Naive B cell (primary cell): ENCODE data around the gene DIP2C. TPM values are rescaled to one million over a fixed set of nuclear protein-coding genes. Genes with fewer than 3 reads are reported as not detected.
A peak's percentile ranks its signal among the peaks of the same experiment; 100 is the strongest.
"Not testable (repeated sequence)": the region's sequence is repeated elsewhere in the genome, so short reads cannot be mapped to it uniquely, and the experiment has no call there.

ENCODE experiments used
- ATAC-seq, 2 donors: fragments of 150-1000 bp; cut with Tn5 transposase; 2 replicates each; pipeline ENCODE4 v1.10.0; 2021; ENCODE audit warnings: low read depth in 2 of 2, mild to moderate bottlenecking in 2 of 2, moderate library complexity in 2 of 2
- DNase-seq: peaks from one replicate; pipeline ENCODE4 v3.0.0; 2022
- H3K27ac Mint-ChIP-seq, 6 donors: one replicate each; pipeline ENCODE4 v1.8.0; 2020 to 2022; ENCODE audit warnings: mild to moderate bottlenecking in 6 of 6, mixed read lengths in 6 of 6, moderate library complexity in 5 of 6, inconsistent platforms in 2 of 6
- H3K27me3 Mint-ChIP-seq, 3 donors: one replicate each; pipeline ENCODE4 v1.8.0; 2021 to 2022; ENCODE audit warnings: mixed read lengths in 3 of 3, mild to moderate bottlenecking in 1 of 3
- H3K36me3 Mint-ChIP-seq, 2 donors: one replicate each; pipeline ENCODE4 v1.8.0; 2020 to 2022; ENCODE audit warnings: mixed read lengths in 2 of 2, inconsistent platforms in 1 of 2, mild to moderate bottlenecking in 1 of 2
- H3K4me1 Mint-ChIP-seq, 3 donors: one replicate each; pipeline ENCODE4 v1.8.0; 2020 to 2022; ENCODE audit warnings: mixed read lengths in 3 of 3, inconsistent platforms in 1 of 3, mild to moderate bottlenecking in 1 of 3, moderate library complexity in 1 of 3
- H3K4me3 Mint-ChIP-seq, 8 donors: one replicate each; pipeline ENCODE4 v1.8.0; 2020 to 2022; ENCODE audit warnings: mild to moderate bottlenecking in 8 of 8, mixed read lengths in 8 of 8, moderate library complexity in 8 of 8, inconsistent platforms in 2 of 8
- H3K9me3 Mint-ChIP-seq, 7 donors: one replicate each; pipeline ENCODE4 v1.8.0; 2020 to 2022; ENCODE audit warnings: mixed read lengths in 7 of 7, mild to moderate bottlenecking in 5 of 7, inconsistent platforms in 2 of 7, moderate library complexity in 1 of 7
- polyA plus RNA-seq, 6 donors: library from polyadenylated mRNA; unstranded; fragments of 300-500 nt; fragmentation: Illumina TruSeq; gene quantifications; one replicate each; pipeline ENCODE4 v1.2.3, GENCODE V29; 2021; ENCODE audit warnings: low read depth in 6 of 6

The DIP2C gene
- polyA plus RNA-seq, 6 donors from 2014 or later = 0.36 to 1.7 (median 0.78) TPM; not detected in 1

GRCh38 chr10:265816-266588 is 423.5 kb downstream of the DIP2C start:
- ATAC-seq, DNase-seq, H3K36me3 Mint-ChIP-seq, H3K27me3 Mint-ChIP-seq, H3K9me3 Mint-ChIP-seq, H3K27ac Mint-ChIP-seq, H3K4me3 Mint-ChIP-seq: not testable (repeated sequence)
- peaks cover 6 to 13% (median 9%) of the 10 kb centered on the region in 3 donors for H3K4me1 Mint-ChIP-seq

GRCh38 chr10:265074-265440 is 424.4 kb downstream of the DIP2C start:
- not testable (repeated sequence) for H3K9me3 Mint-ChIP-seq, ATAC-seq, H3K36me3 Mint-ChIP-seq, DNase-seq, H3K4me3 Mint-ChIP-seq, H3K27me3 Mint-ChIP-seq, H3K27ac Mint-ChIP-seq
- peaks cover 10 to 20% (median 14%) of the 10 kb centered on the region in 3 donors for H3K4me1 Mint-ChIP-seq

- H3K27me3 Mint-ChIP-seq, H3K9me3 Mint-ChIP-seq, DNase-seq, H3K27ac Mint-ChIP-seq, H3K36me3 Mint-ChIP-seq, ATAC-seq: not testable (repeated sequence)
- Mint-ChIP-seq H3K4me3 (peak overlapping the region in 1 of 8 donors; percentile 26), H3K4me1 (peaks cover 10 to 24% (median 14%) of the 10 kb centered on the region in 3 donors)
These were observed 425.1 kb downstream of the DIP2C start for GRCh38 chr10:264160-265073.

- peak; percentile 78 to 79 for ATAC-seq
- Mint-ChIP-seq H3K4me1 (peaks cover 14 to 26% (median 16%) of the 10 kb centered on the region in 3 donors), H3K4me3 (peak overlapping the region; percentile 46 to 89 (median 78)), H3K9me3 (peaks cover 0 to 2% (median 0%) of the 10 kb centered on the region in 7 donors), H3K36me3 (no peaks in the 10 kb centered on the region), H3K27me3 (no peaks in the 10 kb centered on the region), H3K27ac (peak overlapping the region; percentile 91 to 96 (median 93))
- DNase-seq = peak; percentile 34
These were observed 428.5 kb downstream of the DIP2C start for GRCh38 chr10:260819-261429.

GRCh38 chr10:251982-252582 is 437.4 kb downstream of the DIP2C start:
- Mint-ChIP-seq H3K27ac (peak overlapping the region in 1 of 6 donors; percentile 27), H3K4me3 (no peak overlapping the region), H3K4me1 (no peaks in the 10 kb centered on the region), H3K9me3 (no peaks in the 10 kb centered on the region), H3K27me3 (no peaks in the 10 kb centered on the region), H3K36me3 (peaks cover 34 to 42% of the 10 kb centered on the region in 2 donors)
- ATAC-seq = no peak
- DNase-seq = no peak

GRCh38 chr10:248307-248706 is 441.2 kb downstream of the DIP2C start:
- H3K27me3 Mint-ChIP-seq = no peaks in the 10 kb centered on the region
- peaks cover 36 to 49% of the 10 kb centered on the region in 2 donors for H3K36me3 Mint-ChIP-seq
- DNase-seq = no peak
- H3K4me1 Mint-ChIP-seq = no peaks in the 10 kb centered on the region
- no peak for ATAC-seq
- no peak overlapping the region for H3K4me3 Mint-ChIP-seq
- H3K27ac Mint-ChIP-seq = no peak overlapping the region
- no peaks in the 10 kb centered on the region for H3K9me3 Mint-ChIP-seq

- Mint-ChIP-seq H3K27ac (no peak overlapping the region), H3K27me3 (no peaks in the 10 kb centered on the region), H3K36me3 (peaks cover 36 to 49% of the 10 kb centered on the region in 2 donors), H3K9me3 (no peaks in the 10 kb centered on the region), H3K4me3 (no peak overlapping the region), H3K4me1 (no peaks in the 10 kb centered on the region)
- ATAC-seq = no peak
- DNase-seq = no peak
These were observed 442.0 kb downstream of the DIP2C start for GRCh38 chr10:247480-247879.

- Mint-ChIP-seq H3K27ac (peak overlapping the region in 2 of 6 donors; percentile 49 to 81), H3K27me3 (no peaks in the 10 kb centered on the region), H3K9me3 (no peaks in the 10 kb centered on the region), H3K4me3 (no peak overlapping the region), H3K4me1 (no peaks in the 10 kb centered on the region), H3K36me3 (peaks cover 36 to 41% of the 10 kb centered on the region in 2 donors)
- DNase-seq (no peak), ATAC-seq (no peak)
These were observed 443.0 kb downstream of the DIP2C start for GRCh38 chr10:246431-246830.

GRCh38 chr10:244227-244626 is 445.2 kb downstream of the DIP2C start:
- no peak for ATAC-seq
- Mint-ChIP-seq H3K4me1 (no peaks in the 10 kb centered on the region), H3K4me3 (no peak overlapping the region), H3K27ac (no peak overlapping the region), H3K9me3 (no peaks in the 10 kb centered on the region), H3K36me3 (peaks cover 27 to 28% of the 10 kb centered on the region in 2 donors), H3K27me3 (no peaks in the 10 kb centered on the region)
- DNase-seq = no peak

- no peak for DNase-seq
- Mint-ChIP-seq H3K36me3 (peaks cover 8 to 10% of the 10 kb centered on the region in 2 donors), H3K9me3 (no peaks in the 10 kb centered on the region), H3K27me3 (no peaks in the 10 kb centered on the region), H3K4me3 (no peak overlapping the region), H3K4me1 (no peaks in the 10 kb centered on the region), H3K27ac (no peak overlapping the region)
- ATAC-seq = no peak
These were observed 447.4 kb downstream of the DIP2C start for GRCh38 chr10:241966-242643.

GRCh38 chr10:241451-241850 is 448.0 kb downstream of the DIP2C start:
- ATAC-seq = no peak
- H3K36me3 Mint-ChIP-seq = peaks cover 1 to 9% of the 10 kb centered on the region in 2 donors

GRCh38 chr10:239109-239508 is 450.4 kb downstream of the DIP2C start:
- Mint-ChIP-seq H3K9me3 (no peaks in the 10 kb centered on the region), H3K27ac (no peak overlapping the region), H3K4me3 (no peak overlapping the region), H3K36me3 (peaks cover 0 to 8% of the 10 kb centered on the region in 2 donors), H3K4me1 (no peaks in the 10 kb centered on the region), H3K27me3 (no peaks in the 10 kb centered on the region)
- ATAC-seq (no peak), DNase-seq (no peak)

More at GRCh38 chr10:241451-241850, 448.0 kb downstream of the DIP2C start:
- no peaks in the 10 kb centered on the region for H3K9me3 Mint-ChIP-seq
- no peak for DNase-seq
- no peak overlapping the region for H3K27ac Mint-ChIP-seq
- H3K27me3 Mint-ChIP-seq = no peaks in the 10 kb centered on the region
- H3K4me3 Mint-ChIP-seq = no peak overlapping the region
- H3K4me1 Mint-ChIP-seq = no peaks in the 10 kb centered on the region

GRCh38 chr10:235915-236314 is 453.6 kb downstream of the DIP2C start:
- peaks cover 0 to 6% (median 4%) of the 10 kb centered on the region in 3 donors for H3K4me1 Mint-ChIP-seq
- no peak overlapping the region for H3K4me3 Mint-ChIP-seq
- H3K27me3 Mint-ChIP-seq = no peaks in the 10 kb centered on the region
- ATAC-seq (no peak), DNase-seq (no peak)
- H3K9me3 Mint-ChIP-seq = no peaks in the 10 kb centered on the region
- H3K36me3 Mint-ChIP-seq = peaks cover 0 to 8% of the 10 kb centered on the region in 2 donors
- no peak overlapping the region for H3K27ac Mint-ChIP-seq
